OCI-LY7 (cell line): Measurements from ENCODE around the gene PHACTR1. TPM values are rescaled to one million over a fixed set of nuclear protein-coding genes. Genes with fewer than 3 reads are reported as not detected.
"Not testable (repeated sequence)": the region's sequence is repeated elsewhere in the genome, so short reads cannot be mapped to it uniquely, and the experiment has no call there.

ENCODE experiments used
- BruUV-seq: library from RNA; stranded (reverse); fragments of 400-500 nt; replicated peaks from 2 replicates; lab custom pipeline; 2021; lab: Mats Ljungman, UMichigan
- CTCF ChIA-PET: fragments of 300-600 bp; sonication (Branson Sonifier 250); formaldehyde crosslinking; loops from one replicate; lab custom pipeline; 2022; ENCODE audit warnings: antibody characterized with exemption; ENCODE audit not compliant: unreplicated experiment; lab: Charles Lee
- POLR2A ChIA-PET: fragments of 300-600 bp; sonication (Branson Sonifier 250); formaldehyde crosslinking; loops from one replicate; lab custom pipeline; 2022; ENCODE audit warnings: antibody characterized with exemption; lab: Charles Lee
- DNase-seq: peaks from one replicate; pipeline ENCODE4 v3.0.0-alpha.2; 2015; ENCODE audit warnings: low spot score
- H2AFZ ChIP-seq: fragments of 200-600 bp; sonication (generic), shearing (Covaris generic); 2 replicates; pipeline ENCODE4 v1.6.1; 2014; ENCODE audit warnings: mild to moderate bottlenecking, antibody characterized with exemption, low read length, moderate library complexity
- H3K27ac ChIP-seq: fragments of 200-600 bp; sonication (generic); 2 replicates; pipeline ENCODE4 v1.5.1; 2014; ENCODE audit warnings: mixed run types, low read depth, mild to moderate bottlenecking, moderate library complexity, low read length, inconsistent platforms; ENCODE audit not compliant: poor library complexity, severe bottlenecking
- H3K36me3 ChIP-seq: fragments of 200-600 bp; sonication (generic); 2 replicates; pipeline ENCODE4 v1.6.1; 2014; ENCODE audit warnings: mild to moderate bottlenecking, antibody characterized with exemption, low read length, moderate library complexity, mixed read lengths; ENCODE audit not compliant: insufficient read depth
- H3K4me1 ChIP-seq: fragments of 200-600 bp; sonication (generic); 2 replicates; pipeline ENCODE4 v1.5.1; 2014; ENCODE audit warnings: mild to moderate bottlenecking, low read length; ENCODE audit not compliant: insufficient read depth, poor library complexity, severe bottlenecking
- H3K4me2 ChIP-seq: fragments of 200-600 bp; sonication (generic); 2 replicates; pipeline ENCODE4 v1.6.1; 2014; ENCODE audit warnings: mild to moderate bottlenecking, low read length
- H3K4me3 ChIP-seq: fragments of 200-600 bp; sonication (generic); 2 replicates; pipeline ENCODE4 v1.5.1; 2014; ENCODE audit warnings: mild to moderate bottlenecking, low read depth, low read length; ENCODE audit not compliant: poor library complexity, severe bottlenecking
- H3K79me2 ChIP-seq: fragments of 200-600 bp; sonication (generic); 2 replicates; pipeline ENCODE4 v1.6.1; 2016; ENCODE audit warnings: low read depth, mild to moderate bottlenecking, low read length, moderate library complexity, mixed read lengths; ENCODE audit not compliant: insufficient read depth
- H3K9me2 ChIP-seq: fragments of 200-600 bp; sonication (generic); 2 replicates; pipeline ENCODE4 v1.6.1; 2016; ENCODE audit warnings: mild to moderate bottlenecking, low read length, mixed read lengths; ENCODE audit not compliant: insufficient read depth
- H3K9me3 ChIP-seq: fragments of 200-600 bp; sonication (generic); 2 replicates; pipeline ENCODE4 v1.6.1; 2014; ENCODE audit warnings: mild to moderate bottlenecking, mixed run types, low read length, mixed read lengths
- H4K20me1 ChIP-seq: fragments of 200-600 bp; sonication (generic); 2 replicates; pipeline ENCODE4 v1.6.1; 2014; ENCODE audit warnings: mild to moderate bottlenecking, antibody characterized with exemption, low read length, moderate library complexity, mixed read lengths; ENCODE audit not compliant: insufficient read depth
- CTCF ChIP-seq: fragments of 200-600 bp; sonication (generic); conservative IDR thresholded peaks from 2 replicates; pipeline ENCODE4 v1.5.1; 2014; ENCODE audit warnings: mild to moderate bottlenecking, antibody characterized with exemption, low read length, moderate library complexity, mixed read lengths
- EZH2phosphoT487 ChIP-seq: fragments of 200-600 bp; sonication (generic); IDR thresholded peaks from 2 replicates; pipeline ENCODE4 v1.6.1; 2018; ENCODE audit warnings: low read depth, borderline replicate concordance, mild to moderate bottlenecking, mixed run types, antibody characterized with exemption, low read length, moderate library complexity, mixed read lengths
- intact Hi-C: fragments of 100-400 bp; cut with micrococcal nuclease; formaldehyde crosslinking; loops from one replicate; pipeline ENCODE4 v1.10.0; 2022; ENCODE audit not compliant: unreplicated experiment
- total RNA-seq, 2 experiments: library from RNA; depleted of rRNA in 1 of 2; stranded (reverse); fragments of >200 nt in 1 of 2; shearing (Covaris generic) in 1 of 2; gene quantifications; 2 replicates each; pipeline ENCODE4 v1.2.3, GENCODE V29; 2014 to 2022

The PHACTR1 gene
- total RNA-seq, 2 experiments from 2014 or later = 25.1 to 46.6 TPM

DNA sequence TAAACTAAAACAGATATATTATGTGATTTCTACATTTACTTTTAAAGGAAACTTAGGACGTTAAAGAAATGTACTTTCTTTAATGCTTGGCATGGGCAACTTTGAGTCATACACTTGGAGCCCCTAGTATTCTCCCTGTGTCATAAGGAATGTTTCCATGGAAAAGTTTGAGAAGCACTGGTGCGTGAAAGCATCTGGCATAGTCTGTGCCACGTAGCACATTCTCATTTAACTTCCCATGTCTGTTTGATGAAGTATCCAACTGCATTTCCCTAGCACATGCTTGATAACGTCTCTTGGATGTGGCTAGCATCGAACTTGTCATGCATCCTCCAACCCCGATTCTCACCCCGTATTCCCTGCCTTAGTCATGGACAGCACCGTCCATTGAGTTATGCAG is 439.8 kb downstream of the PHACTR1 start:
- H3K4me1 ChIP-seq = no peaks in the 10 kb centered on the region
- no TSS peak for BruUV-seq
- H3K27ac ChIP-seq = no peak overlapping the region
- no peak overlapping the region for H2AFZ ChIP-seq
- TF ChIP-seq CTCF = no peak
- no peak for TF ChIP-seq EZH2phosphoT487
- H3K4me3 ChIP-seq = no peak overlapping the region
- POLR2A ChIA-PET = interaction anchor here (0.6 kb wide), 1 partner anchor 17 kb away, joined by 3 read pairs; no protein-coding TSS in a partner anchor
- H3K79me2 ChIP-seq = no peaks in the 10 kb centered on the region
- DNase-seq = no peak
- CTCF ChIA-PET = no interaction called here
- no peaks in the 10 kb centered on the region for H4K20me1 ChIP-seq
- intact Hi-C loops = no loop called here
- no peak overlapping the region for H3K4me2 ChIP-seq
- H3K9me3 ChIP-seq = no peaks in the 10 kb centered on the region
- H3K9me2 ChIP-seq = no peaks in the 10 kb centered on the region
- H3K36me3 ChIP-seq = no peaks in the 10 kb centered on the region

DNA sequence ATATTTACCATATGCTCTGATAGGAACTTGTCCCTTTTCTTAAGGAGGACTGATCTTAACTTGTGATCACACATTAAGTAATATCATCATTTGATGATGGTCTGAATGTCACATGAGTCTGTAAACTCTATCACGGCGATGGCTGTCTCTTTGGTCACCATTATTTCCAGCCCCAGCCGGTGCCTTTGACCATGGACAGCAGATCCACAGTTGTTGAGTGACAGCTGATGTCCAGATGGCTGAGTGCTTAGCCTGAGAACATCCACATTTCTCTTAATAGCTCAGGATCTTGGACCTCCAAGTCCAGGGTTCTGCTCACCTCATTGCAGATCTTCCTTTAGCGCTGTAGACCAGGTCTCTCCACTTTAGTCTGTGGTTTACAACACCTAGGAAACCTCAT is 440.7 kb downstream of the PHACTR1 start:
- TF ChIP-seq CTCF (no peak), EZH2phosphoT487 (no peak)
- intact Hi-C loops = no loop called here
- ChIA-PET POLR2A (interaction anchor here (0.7 to 0.8 kb wide), 2 partner anchors 44 to 190 kb away, joined by 3 read pairs; no protein-coding TSS in a partner anchor), CTCF (no interaction called here)
- Histone ChIP-seq H3K9me2 (no peaks in the 10 kb centered on the region), H3K4me1 (no peaks in the 10 kb centered on the region), H3K4me2 (no peak overlapping the region), H4K20me1 (no peaks in the 10 kb centered on the region), H3K9me3 (no peaks in the 10 kb centered on the region), H3K27ac (no peak overlapping the region), H3K4me3 (no peak overlapping the region), H2AFZ (no peak overlapping the region), H3K36me3 (no peaks in the 10 kb centered on the region), H3K79me2 (no peaks in the 10 kb centered on the region)
- DNase-seq = no peak
- no TSS peak for BruUV-seq

- no TSS peak for BruUV-seq
- Histone ChIP-seq H3K4me3 (no peak overlapping the region), H3K4me2 (no peak overlapping the region), H4K20me1 (no peaks in the 10 kb centered on the region), H2AFZ (no peak overlapping the region), H3K4me1 (no peaks in the 10 kb centered on the region), H3K79me2 (no peaks in the 10 kb centered on the region), H3K27ac (no peak overlapping the region), H3K36me3 (no peaks in the 10 kb centered on the region), H3K9me3 (no peaks in the 10 kb centered on the region), H3K9me2 (no peaks in the 10 kb centered on the region)
- no peak for TF ChIP-seq CTCF
- TF ChIP-seq EZH2phosphoT487 = no peak
- ChIA-PET CTCF (no interaction called here), POLR2A (interaction anchor here (0.7 kb wide), 1 partner anchor 34 kb away, joined by 3 read pairs; no protein-coding TSS in a partner anchor)
- intact Hi-C loops = no loop called here
- DNase-seq = no peak
These were observed 442.7 kb downstream of the PHACTR1 start for GRCh38 chr6:13159300-13159699.

- H3K4me2 ChIP-seq, H2AFZ ChIP-seq, H3K9me2 ChIP-seq, H3K4me3 ChIP-seq, H4K20me1 ChIP-seq, H3K9me3 ChIP-seq, intact Hi-C loops, H3K36me3 ChIP-seq, H3K4me1 ChIP-seq, H3K79me2 ChIP-seq, CTCF ChIA-PET, BruUV-seq, H3K27ac ChIP-seq, DNase-seq: not testable (repeated sequence)
- POLR2A ChIA-PET = interaction anchor here (0.6 to 0.7 kb wide), 4 partner anchors 19 to 1990 kb away, joined by 3 to 4 read pairs (median 3); no protein-coding TSS in a partner anchor
These were observed 443.3 kb downstream of the PHACTR1 start for GRCh38 chr6:13159822-13160221.
